ENCODE measurements around the gene UBTF. TPM values are rescaled to one million over a fixed set of nuclear protein-coding genes. Genes with fewer than 3 reads are reported as not detected.

UBTF gene
- total and polyA plus RNA-seq, 2 of the 4 experiments (the other 2 are of a cell fraction): 29.7 to 42.1 TPM

DNA sequence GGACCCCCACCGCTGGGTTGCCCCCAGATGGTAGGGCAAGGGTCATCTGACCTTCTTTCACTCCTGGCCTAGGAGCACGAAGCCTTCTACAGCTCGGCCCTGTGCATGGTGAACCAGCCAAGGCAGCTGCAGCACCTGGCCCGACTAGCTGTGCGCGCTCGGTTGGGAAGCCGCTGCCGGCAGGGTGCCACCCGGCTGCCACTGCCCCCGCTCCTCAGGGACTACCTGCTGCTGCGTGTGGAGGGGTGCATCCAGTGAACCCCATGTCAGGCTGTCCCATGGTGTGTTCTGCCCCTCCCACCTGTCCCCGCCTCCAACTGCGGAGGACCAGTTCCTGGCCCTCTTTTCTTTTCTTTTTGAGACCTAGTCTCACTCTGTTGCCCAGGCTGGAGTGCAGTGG lies 41.3 kb downstream of the UBTF start:
- H3K27ac ChIP-seq (ENCODE audit: insufficient read depth, low read length): no peak overlapping the region
- H3K9me1 ChIP-seq (ENCODE audit: insufficient read depth, low read length): no peaks in the 10 kb centered on the region
- H2BK5ac ChIP-seq (ENCODE audit: low read depth, low read length, poor library complexity, severe bottlenecking): no peak overlapping the region
- no peak overlapping the region for H4K8ac ChIP-seq (ENCODE audit: low read depth in 2 of 2, low read length in 2 of 2)
- WGBS, 2 experiments (ENCODE audit: extremely low coverage in 2 of 2, insufficient read length in 1 of 2): 94% methylated on average over 9 of the region's 14 CpGs; no CpG with 5 or more reads in 1 of the 2 experiments
- no peak overlapping the region for H2BK15ac ChIP-seq (ENCODE audit: low read depth, low read length)
- no peaks in the 10 kb centered on the region for H3K9me3 ChIP-seq (ENCODE audit: control insufficient read depth, insufficient read depth, low read length)
- no peak overlapping the region for H2BK20ac ChIP-seq (ENCODE audit: low read depth, low read length)
- no peak overlapping the region for H3K4me2 ChIP-seq (ENCODE audit: low read depth, low read length)
- H3K9ac ChIP-seq (ENCODE audit: low read depth, low read length): no peak overlapping the region
- H2AK5ac ChIP-seq (ENCODE audit: low read depth, low read length): no peak overlapping the region
- ATAC-seq (ENCODE audit: low read depth) (no peak), DNase-seq (no peak)
- BruUV-seq (replicated peaks): no TSS peak
- H3K27me3 ChIP-seq (ENCODE audit: control insufficient read depth, insufficient read depth, low read length): no peaks in the 10 kb centered on the region
- H3K4me3 ChIP-seq (ENCODE audit: insufficient read depth, low read depth, low read length): no peak overlapping the region
- no peak overlapping the region for H2BK120ac ChIP-seq (ENCODE audit: low read depth, low read length)
- no peak overlapping the region for H2AFZ ChIP-seq (replicated peaks; ENCODE audit: low read length, poor library complexity)
- H3K14ac ChIP-seq (replicated peaks; ENCODE audit: low read depth, low read length): no peak overlapping the region
- H3K79me1 ChIP-seq (ENCODE audit: low read depth in 1 of 2, low read length in 2 of 2): peaks cover 10 to 28% of the 10 kb centered on the region in 2 experiments
- no peak overlapping the region for H3K23ac ChIP-seq (ENCODE audit: low read depth, low read length)
- no peak overlapping the region for H3K18ac ChIP-seq (ENCODE audit: low read depth, low read length)
- H4K20me1 ChIP-seq (ENCODE audit: insufficient read depth, low read length): peaks cover 3% of the 10 kb centered on the region
- TF ChIP-seq RFX5 (IDR thresholded peaks at IDR 0.05; ENCODE audit: low read depth, low read length): no peak
- no peak for TF ChIP-seq BHLHE40 (IDR thresholded peaks at IDR 0.05; ENCODE audit: low read depth, low read length)
- no peak for TF ChIP-seq CHD1 (IDR thresholded peaks at IDR 0.05; ENCODE audit: low read depth, low read length)
- no peak for TF ChIP-seq NFE2L2 (IDR thresholded peaks at IDR 0.05; ENCODE audit: low read depth, low read length)
- TF ChIP-seq FOS (IDR thresholded peaks at IDR 0.05; ENCODE audit: low read depth, low read length): no peak
- TF ChIP-seq, protein P1, sequence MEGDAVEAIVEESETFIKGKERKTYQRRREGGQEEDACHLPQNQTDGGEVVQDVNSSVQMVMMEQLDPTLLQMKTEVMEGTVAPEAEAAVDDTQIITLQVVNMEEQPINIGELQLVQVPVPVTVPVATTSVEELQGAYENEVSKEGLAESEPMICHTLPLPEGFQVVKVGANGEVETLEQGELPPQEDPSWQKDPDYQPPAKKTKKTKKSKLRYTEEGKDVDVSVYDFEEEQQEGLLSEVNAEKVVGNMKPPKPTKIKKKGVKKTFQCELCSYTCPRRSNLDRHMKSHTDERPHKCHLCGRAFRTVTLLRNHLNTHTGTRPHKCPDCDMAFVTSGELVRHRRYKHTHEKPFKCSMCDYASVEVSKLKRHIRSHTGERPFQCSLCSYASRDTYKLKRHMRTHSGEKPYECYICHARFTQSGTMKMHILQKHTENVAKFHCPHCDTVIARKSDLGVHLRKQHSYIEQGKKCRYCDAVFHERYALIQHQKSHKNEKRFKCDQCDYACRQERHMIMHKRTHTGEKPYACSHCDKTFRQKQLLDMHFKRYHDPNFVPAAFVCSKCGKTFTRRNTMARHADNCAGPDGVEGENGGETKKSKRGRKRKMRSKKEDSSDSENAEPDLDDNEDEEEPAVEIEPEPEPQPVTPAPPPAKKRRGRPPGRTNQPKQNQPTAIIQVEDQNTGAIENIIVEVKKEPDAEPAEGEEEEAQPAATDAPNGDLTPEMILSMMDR (conservative IDR thresholded peaks at IDR 0.05; ENCODE audit: low read depth, low read length): no peak
- no peak for TF ChIP-seq POLR2A (IDR thresholded peaks at IDR 0.05; ENCODE audit: low read depth, low read length)
- TF ChIP-seq SMC3 (IDR thresholded peaks at IDR 0.05; ENCODE audit: low read depth, low read length): no peak
- TF ChIP-seq, protein P2, sequence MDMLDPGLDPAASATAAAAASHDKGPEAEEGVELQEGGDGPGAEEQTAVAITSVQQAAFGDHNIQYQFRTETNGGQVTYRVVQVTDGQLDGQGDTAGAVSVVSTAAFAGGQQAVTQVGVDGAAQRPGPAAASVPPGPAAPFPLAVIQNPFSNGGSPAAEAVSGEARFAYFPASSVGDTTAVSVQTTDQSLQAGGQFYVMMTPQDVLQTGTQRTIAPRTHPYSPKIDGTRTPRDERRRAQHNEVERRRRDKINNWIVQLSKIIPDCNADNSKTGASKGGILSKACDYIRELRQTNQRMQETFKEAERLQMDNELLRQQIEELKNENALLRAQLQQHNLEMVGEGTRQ (IDR thresholded peaks at IDR 0.05; ENCODE audit: low read depth, low read length): no peak
- TF ChIP-seq MXI1 (IDR thresholded peaks at IDR 0.05; ENCODE audit: borderline replicate concordance, low read depth, low read length): no peak
- no peak for TF ChIP-seq MAFK (IDR thresholded peaks at IDR 0.05; ENCODE audit: low read depth, low read length)
- no peak for TF ChIP-seq RAD21 (IDR thresholded peaks at IDR 0.05; ENCODE audit: low read length)
- TF ChIP-seq RCOR1 (IDR thresholded peaks at IDR 0.05; ENCODE audit: insufficient replicate concordance, low read length): no peak
- TF ChIP-seq, protein P3, sequence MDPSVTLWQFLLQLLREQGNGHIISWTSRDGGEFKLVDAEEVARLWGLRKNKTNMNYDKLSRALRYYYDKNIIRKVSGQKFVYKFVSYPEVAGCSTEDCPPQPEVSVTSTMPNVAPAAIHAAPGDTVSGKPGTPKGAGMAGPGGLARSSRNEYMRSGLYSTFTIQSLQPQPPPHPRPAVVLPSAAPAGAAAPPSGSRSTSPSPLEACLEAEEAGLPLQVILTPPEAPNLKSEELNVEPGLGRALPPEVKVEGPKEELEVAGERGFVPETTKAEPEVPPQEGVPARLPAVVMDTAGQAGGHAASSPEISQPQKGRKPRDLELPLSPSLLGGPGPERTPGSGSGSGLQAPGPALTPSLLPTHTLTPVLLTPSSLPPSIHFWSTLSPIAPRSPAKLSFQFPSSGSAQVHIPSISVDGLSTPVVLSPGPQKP (IDR thresholded peaks at IDR 0.05; ENCODE audit: borderline replicate concordance, low read depth, low read length): no peak
- TF ChIP-seq CEBPB (IDR thresholded peaks at IDR 0.05; ENCODE audit: low read depth, low read length): no peak
- TF ChIP-seq MAZ (IDR thresholded peaks at IDR 0.05; ENCODE audit: borderline replicate concordance, low read depth, low read length): no peak
- POLR2A ChIA-PET (ENCODE audit: unreplicated experiment): no interaction called here
- H3K36me3 ChIP-seq (ENCODE audit: control insufficient read depth, insufficient read depth, low read length): peaks cover 26% of the 10 kb centered on the region
- H3K56ac ChIP-seq (ENCODE audit: extremely low read depth, insufficient read depth, low read length): no peak overlapping the region
- no peak overlapping the region for H2AK9ac ChIP-seq (replicated peaks; ENCODE audit: low read depth, low read length, poor library complexity)
- dilution Hi-C loops (cut with HindIII; ENCODE audit: low sequenced_read_pairs, unreplicated experiment): no loop called here
- H4K5ac ChIP-seq (ENCODE audit: low read depth, low read length): no peak overlapping the region
- CTCF ChIA-PET: no interaction called here
- in situ Hi-C loops (cut with MboI; ENCODE audit: low sequenced_read_pairs): no loop called here
- no peaks in the 10 kb centered on the region for H3K4me1 ChIP-seq (ENCODE audit: control insufficient read depth, insufficient read depth, low read length)
- intact Hi-C loops (cut with micrococcal nuclease): no loop called here
- H4K91ac ChIP-seq (ENCODE audit: insufficient read depth, low read depth, low read length): no peak overlapping the region
- H3K4ac ChIP-seq (ENCODE audit: low read depth, low read length): no peak overlapping the region

Measured in IMR-90 (cell line).